CD4-positive, alpha-beta memory T cell (primary cell): Measurements from ENCODE around the gene IPO13. TPM values are rescaled to one million over a fixed set of nuclear protein-coding genes. Genes with fewer than 3 reads are reported as not detected.

ENCODE experiments used
- CTCF ChIA-PET: fragments of 350-600 bp; sonication (Branson Sonifier 250); formaldehyde crosslinking; loops from one replicate; lab custom pipeline; 2021; ENCODE audit warnings: inconsistent platforms; ENCODE audit not compliant: partially characterized antibody; lab: Charles Lee
- POLR2A ChIA-PET: fragments of 350-600 bp; sonication (Branson Sonifier 250); formaldehyde crosslinking; loops from one replicate; lab custom pipeline; 2021; ENCODE audit not compliant: partially characterized antibody; lab: Charles Lee
- DNase-seq, 5 donors: peaks; one replicate each; pipeline versions ENCODE4 v3.0.0 to v3.0.0-alpha.2; 2020 to 2022; ENCODE audit warnings: mixed read lengths in 1 of 5
- H3K27ac ChIP-seq: one replicate; pipeline ENCODE4 v1.7.0; 2013; ENCODE audit warnings: low read depth, low read length
- H3K27me3 ChIP-seq: 2 replicates; pipeline ENCODE4 v1.7.0; 2013; ENCODE audit warnings: mild to moderate bottlenecking, low read length, moderate library complexity; ENCODE audit not compliant: insufficient read depth
- H3K36me3 ChIP-seq: 2 replicates; pipeline ENCODE4 v1.7.0; 2013; ENCODE audit warnings: mild to moderate bottlenecking, low read length, moderate library complexity; ENCODE audit not compliant: insufficient read depth
- H3K4me1 ChIP-seq: 2 replicates; pipeline ENCODE4 v1.7.0; 2013; ENCODE audit warnings: mild to moderate bottlenecking, low read length, moderate library complexity; ENCODE audit not compliant: insufficient read depth
- H3K4me3 ChIP-seq, 2 donors: one replicate each; pipeline ENCODE4 v1.7.0; 2013; ENCODE audit warnings: low read length in 2 of 2, mild to moderate bottlenecking in 1 of 2
- H3K9me3 ChIP-seq, 2 donors: one replicate each; pipeline ENCODE4 v1.7.0; 2013; ENCODE audit warnings: low read length in 2 of 2, control low read depth in 1 of 2; ENCODE audit not compliant: control insufficient read depth in 1 of 2
- H3K27ac Mint-ChIP-seq, 7 donors: one replicate each; pipeline ENCODE4 v1.8.0; 2020 to 2021; ENCODE audit warnings: mixed read lengths in 7 of 7, mild to moderate bottlenecking in 6 of 7, inconsistent platforms in 3 of 7, moderate library complexity in 3 of 7
- H3K27me3 Mint-ChIP-seq, 2 donors: one replicate each; pipeline ENCODE4 v1.8.0; 2020 to 2021; ENCODE audit warnings: mixed read lengths in 2 of 2
- H3K36me3 Mint-ChIP-seq, 2 donors: one replicate each; pipeline ENCODE4 v1.8.0; 2020 to 2021; ENCODE audit warnings: mixed read lengths in 2 of 2, inconsistent platforms in 1 of 2, mild to moderate bottlenecking in 1 of 2
- H3K4me1 Mint-ChIP-seq, 4 donors: one replicate each; pipeline ENCODE4 v1.8.0; 2020 to 2021; ENCODE audit warnings: mixed read lengths in 4 of 4, mild to moderate bottlenecking in 1 of 4
- H3K4me3 Mint-ChIP-seq, 8 donors: one replicate each; pipeline ENCODE4 v1.8.0; 2020 to 2021; ENCODE audit warnings: mixed read lengths in 8 of 8, mild to moderate bottlenecking in 7 of 8, moderate library complexity in 6 of 8, inconsistent platforms in 3 of 8
- H3K9me3 Mint-ChIP-seq, 8 donors: one replicate each; pipeline ENCODE4 v1.8.0; 2020 to 2021; ENCODE audit warnings: mixed read lengths in 8 of 8, mild to moderate bottlenecking in 5 of 8, inconsistent platforms in 3 of 8, moderate library complexity in 1 of 8
- intact Hi-C: fragments of 100-400 bp; cut with micrococcal nuclease; formaldehyde crosslinking; loops from one replicate; pipeline ENCODE4 v1.15.1; 2023
- polyA plus RNA-seq, 2 donors: library from polyadenylated mRNA; unstranded; fragments of 300-500 nt; fragmentation: Illumina TruSeq; gene quantifications; one replicate each; pipeline ENCODE4 v1.2.3, GENCODE V29; 2021
- total RNA-seq, 2 experiments: library from RNA; stranded (reverse); gene quantifications; one replicate each; pipeline ENCODE4 v1.2.3, GENCODE V29; 2021

The IPO13 gene
- total and polyA plus RNA-seq, 4 experiments from 2014 or later, result 7.5 to 20.0 (median 17.7) TPM

DNA sequence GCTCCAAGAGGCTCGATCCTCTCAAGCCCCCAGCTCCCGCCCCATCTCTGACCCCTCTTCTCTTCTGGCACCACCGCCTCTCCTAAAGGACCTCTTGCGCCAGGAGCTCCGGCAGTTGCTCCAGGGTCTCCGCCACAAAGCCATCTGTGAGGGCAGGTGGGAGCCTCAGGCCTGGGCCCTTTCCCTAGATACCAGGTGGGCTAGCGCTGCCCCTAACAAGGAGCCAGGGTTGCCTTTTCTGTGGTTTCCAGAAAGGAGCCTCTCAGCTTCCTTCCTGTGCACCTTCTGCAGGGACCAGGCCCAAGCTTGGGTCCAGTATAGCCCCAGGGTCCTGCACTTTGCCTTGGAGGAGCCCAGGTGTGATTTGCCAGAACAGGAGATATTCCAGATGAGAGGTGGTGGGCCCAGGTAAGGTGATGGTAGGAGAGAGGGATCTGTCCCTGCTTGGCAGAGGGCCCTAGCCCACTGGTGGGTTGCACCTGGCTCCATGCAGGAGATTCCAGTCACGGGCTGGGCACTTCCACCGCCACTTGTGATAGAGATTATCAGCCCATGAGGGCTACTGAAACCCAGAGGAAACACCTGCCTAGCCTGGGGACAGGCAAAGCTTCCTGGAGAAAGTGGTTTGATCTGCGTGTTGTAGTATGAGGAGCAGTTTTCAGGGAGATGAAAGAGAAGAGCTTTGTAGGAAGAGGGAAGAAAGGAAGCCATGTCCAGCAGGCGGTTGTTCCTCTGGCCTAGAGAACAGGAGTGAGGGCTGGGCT lies 45.7 kb downstream of the IPO13 start:
- Mint-ChIP-seq H3K27me3 (no peaks in the 10 kb centered on the region), H3K4me1 (peaks cover 5 to 21% (median 14%) of the 10 kb centered on the region in 4 donors), H3K9me3 (peaks cover 0 to 2% (median 0%) of the 10 kb centered on the region in 8 donors), H3K27ac (peak overlapping the region in 6 of 7 donors; percentile 37 to 94 (median 66)), H3K4me3 (peak overlapping the region; percentile 77 to 98 (median 94)), H3K36me3 (peaks cover 0 to 4% of the 10 kb centered on the region in 2 donors)
- POLR2A ChIA-PET, result interaction anchor here (0.5 to 2.6 kb wide), 5 partner anchors 15 to 1528 kb away, joined by 3 to 15 read pairs (median 5); partner anchors contain the start of genes ATP6V0B and IPO13
- CTCF ChIA-PET, result interaction anchor here (0.7 to 1.5 kb wide), 8 partner anchors 12 to 229 kb away, joined by 3 to 7 read pairs (median 4); no protein-coding TSS in a partner anchor
- no peak for DNase-seq
- H3K27me3 ChIP-seq, result no peaks in the 10 kb centered on the region
- H3K4me1 ChIP-seq, result peaks cover 14% of the 10 kb centered on the region
- peak overlapping the region; percentile 70 for H3K27ac ChIP-seq
- H3K9me3 ChIP-seq, result no peaks in the 10 kb centered on the region
- H3K36me3 ChIP-seq, result no peaks in the 10 kb centered on the region
- peak overlapping the region; percentile 46 to 74 for H3K4me3 ChIP-seq
- intact Hi-C loops, result no loop called here

DNA sequence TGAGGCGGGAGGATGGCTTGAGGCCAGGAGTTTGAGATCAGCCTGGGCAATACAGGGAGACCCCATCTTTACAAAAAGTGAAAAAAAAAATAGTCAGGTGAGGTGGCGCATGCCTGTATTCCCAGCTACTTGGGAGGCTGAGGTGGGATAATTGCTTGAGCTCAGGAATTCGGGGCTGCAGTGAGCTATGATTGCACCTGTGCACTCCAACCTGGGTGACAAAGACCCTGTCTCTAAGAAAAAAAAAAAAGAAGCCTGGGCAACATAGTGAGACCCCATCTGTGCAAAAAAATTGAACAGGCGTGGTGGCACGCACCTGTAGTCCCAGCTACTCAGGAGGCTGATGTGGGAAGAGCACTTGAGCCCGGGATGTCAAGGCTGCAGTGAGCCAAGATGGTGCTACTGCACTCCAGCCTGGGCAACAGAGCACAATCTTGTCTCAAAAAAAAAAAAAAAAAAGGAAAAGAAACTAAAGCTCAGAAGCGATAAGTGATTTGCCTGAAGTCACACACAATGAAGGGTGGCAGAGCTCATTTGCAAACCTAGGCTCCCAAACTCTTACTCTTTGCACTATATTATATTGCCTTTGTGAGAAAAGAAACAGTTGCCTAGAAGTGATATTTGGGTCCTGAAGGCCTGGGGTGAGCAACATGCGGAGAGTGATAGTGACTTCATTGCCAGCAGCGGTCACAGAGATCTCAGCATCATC lies 46.6 kb downstream of the IPO13 start:
- no peaks in the 10 kb centered on the region for H3K9me3 Mint-ChIP-seq
- H3K4me3 ChIP-seq, result no peak overlapping the region
- H3K36me3 Mint-ChIP-seq, result peaks cover 0 to 4% of the 10 kb centered on the region in 2 donors
- ChIA-PET CTCF (interaction anchor here (0.7 to 1.3 kb wide), 4 partner anchors 11 to 230 kb away, joined by 3 to 7 read pairs (median 4); no protein-coding TSS in a partner anchor), POLR2A (interaction anchor here (0.5 to 2.6 kb wide), 3 partner anchors 16 to 1527 kb away, joined by 3 to 15 read pairs (median 4); partner anchors contain the start of gene ATP6V0B)
- H3K4me1 ChIP-seq, result peaks cover 14% of the 10 kb centered on the region
- no peak for DNase-seq
- no peak overlapping the region for H3K27ac ChIP-seq
- no peaks in the 10 kb centered on the region for H3K36me3 ChIP-seq
- peaks cover 5 to 21% (median 14%) of the 10 kb centered on the region in 4 donors for H3K4me1 Mint-ChIP-seq
- H3K27me3 ChIP-seq, result no peaks in the 10 kb centered on the region
- H3K27me3 Mint-ChIP-seq, result no peaks in the 10 kb centered on the region
- peak overlapping the region in 1 of 7 donors; percentile 64 for H3K27ac Mint-ChIP-seq
- no peaks in the 10 kb centered on the region for H3K9me3 ChIP-seq
- intact Hi-C loops, result no loop called here
- peak overlapping the region in 3 of 8 donors; percentile 1 to 92 (median 77) for H3K4me3 Mint-ChIP-seq

DNA sequence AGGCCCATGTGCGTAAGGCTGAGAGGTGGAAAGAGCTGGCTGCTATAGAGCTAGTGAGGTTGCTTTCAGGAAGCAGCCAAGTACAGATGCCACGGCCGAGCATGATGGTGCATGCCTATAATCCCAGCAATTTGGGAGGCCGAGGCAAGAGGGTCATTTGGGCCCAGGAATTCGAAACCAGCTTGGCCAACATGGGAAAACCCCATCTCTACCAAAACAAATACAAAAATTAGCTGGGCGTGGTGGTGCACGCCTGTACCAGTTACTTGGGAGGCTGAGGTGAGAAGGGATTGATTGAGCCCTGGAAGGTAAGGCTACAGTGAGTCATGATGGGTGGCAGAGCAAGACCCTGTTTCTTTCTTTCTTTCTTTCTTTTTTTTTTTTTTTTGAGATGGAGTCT lies 47.3 kb downstream of the IPO13 start:
- no peaks in the 10 kb centered on the region for H3K9me3 Mint-ChIP-seq
- Histone ChIP-seq H3K27me3 (no peaks in the 10 kb centered on the region), H3K36me3 (no peaks in the 10 kb centered on the region), H3K9me3 (no peaks in the 10 kb centered on the region), H3K27ac (no peak overlapping the region), H3K4me1 (peaks cover 14% of the 10 kb centered on the region), H3K4me3 (no peak overlapping the region)
- no peak for DNase-seq
- H3K4me3 Mint-ChIP-seq, result no peak overlapping the region
- peaks cover 5 to 21% (median 14%) of the 10 kb centered on the region in 4 donors for H3K4me1 Mint-ChIP-seq
- ChIA-PET POLR2A (no interaction called here), CTCF (interaction anchor here (0.7 to 2.2 kb wide), 3 partner anchors 11 to 1696 kb away, joined by 4 to 7 read pairs (median 7); no protein-coding TSS in a partner anchor)
- H3K27ac Mint-ChIP-seq, result peak overlapping the region in 1 of 7 donors; percentile 64
- H3K36me3 Mint-ChIP-seq, result peaks cover 0 to 4% of the 10 kb centered on the region in 2 donors
- H3K27me3 Mint-ChIP-seq, result no peaks in the 10 kb centered on the region
- intact Hi-C loops, result no loop called here

DNA sequence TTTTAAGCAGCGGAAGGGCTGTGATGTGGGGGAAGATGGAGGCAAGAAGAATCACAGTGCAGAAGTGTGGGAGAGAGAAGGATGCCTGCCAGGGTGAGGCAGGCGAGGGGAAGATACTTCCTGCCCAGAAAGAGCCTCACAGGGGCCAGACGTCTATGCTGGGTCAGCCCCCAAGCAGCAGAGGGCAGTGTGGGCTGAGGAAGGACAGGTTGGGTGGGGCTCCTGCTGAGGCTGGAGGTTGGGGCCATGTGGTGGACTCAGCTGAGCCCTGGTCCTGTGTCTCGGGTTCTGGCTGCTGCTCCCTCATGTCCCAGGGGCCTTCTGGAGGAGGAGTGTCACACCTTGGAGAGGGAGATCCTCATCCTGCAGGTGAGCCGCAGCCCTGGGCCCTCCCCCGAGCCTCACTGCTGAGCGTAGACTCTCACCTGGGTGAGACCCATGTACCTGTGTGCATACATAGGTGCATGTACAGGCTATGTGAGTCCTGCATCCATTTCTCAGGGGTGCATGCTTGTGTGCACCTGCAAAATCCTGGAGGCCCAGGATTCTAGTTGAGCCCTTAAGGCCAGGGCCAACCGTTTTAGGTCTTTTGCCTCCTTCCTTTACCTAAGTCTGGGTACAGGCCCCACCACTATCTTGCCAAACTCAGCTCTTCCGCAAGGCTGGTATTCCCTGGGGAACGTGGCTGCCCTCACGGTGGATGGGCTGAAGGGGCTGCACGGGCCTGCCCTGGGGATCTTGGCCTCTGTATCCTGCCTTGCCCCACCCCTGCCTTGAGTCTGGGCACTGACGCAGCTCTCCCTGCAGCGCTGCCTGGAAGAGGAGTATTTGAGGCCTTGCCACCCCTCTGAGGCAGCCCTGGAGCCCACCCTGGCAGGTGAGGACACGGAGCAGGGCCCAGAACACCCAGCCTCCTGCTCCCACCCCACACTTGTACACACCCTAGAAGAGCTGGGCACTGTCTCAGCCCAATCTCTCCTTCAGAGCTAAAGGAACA lies 48.3 kb downstream of the IPO13 start:
- H3K4me1 Mint-ChIP-seq, result peaks cover 5 to 21% (median 14%) of the 10 kb centered on the region in 4 donors
- no peak overlapping the region for H3K4me3 ChIP-seq
- H3K27me3 Mint-ChIP-seq, result no peaks in the 10 kb centered on the region
- peaks cover 0 to 4% of the 10 kb centered on the region in 2 donors for H3K36me3 Mint-ChIP-seq
- H3K4me3 Mint-ChIP-seq, result peak overlapping the region in 1 of 8 donors; percentile 54
- H3K9me3 Mint-ChIP-seq, result no peaks in the 10 kb centered on the region
- peaks cover 14% of the 10 kb centered on the region for H3K4me1 ChIP-seq
- ChIA-PET CTCF (interaction anchor here (1.5 to 2.2 kb wide), 2 partner anchors 10 to 41 kb away, joined by 4 to 7 read pairs; no protein-coding TSS in a partner anchor), POLR2A (no interaction called here)
- no peaks in the 10 kb centered on the region for H3K36me3 ChIP-seq
- no peak overlapping the region for H3K27ac Mint-ChIP-seq
- no peaks in the 10 kb centered on the region for H3K9me3 ChIP-seq
- intact Hi-C loops, result no loop called here
- DNase-seq, result no peak
- no peaks in the 10 kb centered on the region for H3K27me3 ChIP-seq
- H3K27ac ChIP-seq, result no peak overlapping the region

DNA sequence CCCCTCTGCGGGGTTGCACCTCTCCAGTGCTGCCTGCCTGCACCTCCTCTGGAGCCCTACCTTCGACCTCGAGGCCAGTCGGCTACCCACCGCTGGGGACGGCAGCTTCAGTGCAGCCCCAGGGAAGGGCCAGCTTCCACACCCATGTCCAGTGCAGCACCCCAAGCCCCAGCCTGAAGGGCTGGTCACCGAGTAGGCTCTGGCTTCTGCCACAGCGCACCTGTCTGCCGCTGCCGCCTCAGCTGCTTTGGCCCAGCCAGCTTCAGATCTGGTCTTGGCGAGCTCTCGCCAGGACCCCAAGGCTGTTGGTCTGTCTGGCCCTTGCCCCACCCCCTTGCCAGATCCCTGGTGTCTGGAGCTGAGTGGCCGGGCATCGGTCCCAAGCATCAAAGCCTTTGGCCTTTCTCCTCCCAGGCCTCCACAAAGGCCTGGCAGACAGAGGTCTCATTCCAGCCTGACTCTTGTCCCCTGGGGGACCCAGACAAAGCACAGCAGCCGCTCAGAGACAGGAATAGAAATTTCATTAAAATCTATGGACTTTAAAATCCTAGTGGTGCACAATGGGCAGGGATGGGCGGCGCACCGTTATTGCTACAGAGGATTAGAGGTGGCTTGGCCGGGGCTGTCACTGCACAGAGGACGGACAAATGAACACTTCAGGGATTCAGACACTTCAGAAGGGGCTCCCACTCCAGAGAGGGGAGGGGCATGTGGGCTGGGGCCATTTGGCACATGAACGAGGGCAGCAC lies 49.4 kb downstream of the IPO13 start:
- Histone ChIP-seq H3K36me3 (no peaks in the 10 kb centered on the region), H3K27ac (no peak overlapping the region), H3K9me3 (no peaks in the 10 kb centered on the region), H3K4me3 (no peak overlapping the region), H3K27me3 (no peaks in the 10 kb centered on the region), H3K4me1 (peaks cover 10% of the 10 kb centered on the region)
- DNase-seq, result no peak
- Mint-ChIP-seq H3K27ac (peak overlapping the region in 2 of 7 donors; percentile 48 to 72), H3K36me3 (peaks cover 0 to 4% of the 10 kb centered on the region in 2 donors), H3K9me3 (no peaks in the 10 kb centered on the region), H3K4me1 (peaks cover 5 to 19% (median 13%) of the 10 kb centered on the region in 4 donors), H3K27me3 (no peaks in the 10 kb centered on the region), H3K4me3 (no peak overlapping the region)
- intact Hi-C loops, result no loop called here
- ChIA-PET POLR2A (no interaction called here), CTCF (interaction anchor here (1.5 to 2.2 kb wide), 2 partner anchors 9 to 40 kb away, joined by 4 to 7 read pairs; no protein-coding TSS in a partner anchor)

DNA sequence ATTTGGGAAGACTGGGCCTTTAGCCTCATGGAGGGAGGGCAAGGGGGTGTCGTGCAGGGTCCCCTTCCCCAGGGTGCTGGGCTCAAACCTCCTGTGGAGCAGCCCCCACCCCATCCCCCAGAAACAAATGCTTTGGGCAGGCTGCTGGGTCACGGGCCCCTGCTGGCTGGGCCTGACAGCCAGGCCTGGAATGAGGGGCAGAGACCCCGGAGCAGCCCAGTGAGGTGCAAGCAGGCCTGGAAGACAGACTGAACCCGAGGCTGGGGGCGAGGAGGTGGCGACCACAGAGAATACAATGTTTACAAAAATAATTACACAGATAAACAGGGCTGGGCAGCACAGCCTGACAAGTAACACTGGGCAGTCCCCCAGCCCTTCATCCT lies 50.0 kb downstream of the IPO13 start:
- Mint-ChIP-seq H3K4me1 (peaks cover 5 to 13% (median 10%) of the 10 kb centered on the region in 4 donors), H3K27me3 (no peaks in the 10 kb centered on the region), H3K4me3 (no peak overlapping the region), H3K9me3 (no peaks in the 10 kb centered on the region), H3K27ac (peak overlapping the region in 2 of 7 donors; percentile 48 to 72), H3K36me3 (peaks cover 0 to 2% of the 10 kb centered on the region in 2 donors)
- H3K9me3 ChIP-seq, result no peaks in the 10 kb centered on the region
- no peak for DNase-seq
- no peaks in the 10 kb centered on the region for H3K27me3 ChIP-seq
- CTCF ChIA-PET, result interaction anchor here (1.0 to 1.5 kb wide), 2 partner anchors 9 to 40 kb away, joined by 3 to 4 read pairs; no protein-coding TSS in a partner anchor
- intact Hi-C loops, result no loop called here
- POLR2A ChIA-PET, result no interaction called here
- H3K4me3 ChIP-seq, result no peak overlapping the region
- no peaks in the 10 kb centered on the region for H3K36me3 ChIP-seq
- peaks cover 9% of the 10 kb centered on the region for H3K4me1 ChIP-seq
- H3K27ac ChIP-seq, result no peak overlapping the region
